ENCODE measurements around the gene AKIRIN2.
"Not testable (repeated sequence)": the region's sequence is repeated elsewhere in the genome, so short reads cannot be mapped to it uniquely, and the experiment has no call there.

Gene AKIRIN2

GRCh38 chr6:87697581-87698546 is 4.2 kb downstream of the AKIRIN2 start:
- no peak for TF ChIP-seq EZH2phosphoT487 (IDR thresholded peaks at IDR 0.05; ENCODE audit: borderline replicate concordance)
- H3K27me3 ChIP-seq (ENCODE audit: insufficient read depth, low read length, poor library complexity, severe bottlenecking), result peaks cover 12% of the 10 kb centered on the region
- H3K4me1 ChIP-seq (ENCODE audit: insufficient read depth, low read length, poor library complexity, severe bottlenecking), result peaks cover 46% of the 10 kb centered on the region
- H3K4me3 ChIP-seq (ENCODE audit: low read length, poor library complexity, severe bottlenecking), result peak overlapping the region; percentile 99
- H3F3A ChIP-seq (ENCODE audit: low read depth), result no peaks in the 10 kb centered on the region
- H3K9ac ChIP-seq (ENCODE audit: low read depth, low read length, poor library complexity, severe bottlenecking), result peak overlapping the region; percentile 98
- H2AFZ ChIP-seq (ENCODE audit: low read length), result no peak overlapping the region
- no peaks in the 10 kb centered on the region for H3K9me3 ChIP-seq (ENCODE audit: insufficient read depth, low read depth, low read length)
- H3K36me3 ChIP-seq (ENCODE audit: insufficient read depth, low read length), result no peaks in the 10 kb centered on the region; the same call in 1 of the 2 replicates
- H3K79me2 ChIP-seq (ENCODE audit: insufficient read depth, low read length), result peaks cover 91% of the 10 kb centered on the region
- peaks cover 80% of the 10 kb centered on the region for H4K20me1 ChIP-seq (ENCODE audit: insufficient read depth, low read length, poor library complexity, severe bottlenecking)
- H3K4me2 ChIP-seq (ENCODE audit: low read depth, low read length, poor library complexity, severe bottlenecking), result peak overlapping the region; percentile 94
- no peaks in the 10 kb centered on the region for H3K9me2 ChIP-seq (replicated peaks; ENCODE audit: low read depth, low read length)

DNA sequence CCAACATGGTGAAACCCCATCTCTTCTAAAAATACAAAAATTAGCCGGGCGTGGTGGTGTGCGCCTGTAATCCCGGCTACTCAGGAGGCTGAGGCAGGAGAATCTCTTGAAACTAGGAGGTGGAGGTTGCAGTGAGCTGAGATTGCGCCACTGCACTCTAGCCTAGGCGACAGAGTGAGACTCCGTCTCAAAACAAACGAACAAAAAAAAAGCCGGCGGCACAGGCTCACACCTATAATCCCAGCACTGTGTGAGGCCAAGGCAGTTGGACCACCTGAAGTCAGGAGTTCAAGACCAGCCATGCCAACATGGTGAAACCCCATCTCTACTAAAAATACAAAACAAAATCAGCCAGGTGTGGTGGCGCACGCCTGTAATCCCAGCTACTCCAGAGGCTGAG is 5.2 kb downstream of the AKIRIN2 start:
- H2AFZ ChIP-seq (ENCODE audit: low read length); H3K27me3 ChIP-seq (ENCODE audit: insufficient read depth, low read length, poor library complexity, severe bottlenecking); H3K9me3 ChIP-seq (ENCODE audit: insufficient read depth, low read depth, low read length); H3K9me2 ChIP-seq (replicated peaks; ENCODE audit: low read depth, low read length); H3F3A ChIP-seq (ENCODE audit: low read depth); H3K36me3 ChIP-seq (ENCODE audit: insufficient read depth, low read length); H3K9ac ChIP-seq (ENCODE audit: low read depth, low read length, poor library complexity, severe bottlenecking): not testable (repeated sequence)
- peaks cover 88% of the 10 kb centered on the region for H4K20me1 ChIP-seq (ENCODE audit: insufficient read depth, low read length, poor library complexity, severe bottlenecking)
- peaks cover 100% of the 10 kb centered on the region for H3K79me2 ChIP-seq (ENCODE audit: insufficient read depth, low read length)
- peak overlapping the region; percentile 99 for H3K4me3 ChIP-seq (ENCODE audit: low read length, poor library complexity, severe bottlenecking)
- peaks cover 46% of the 10 kb centered on the region for H3K4me1 ChIP-seq (ENCODE audit: insufficient read depth, low read length, poor library complexity, severe bottlenecking)
- peak overlapping the region; percentile 94 for H3K4me2 ChIP-seq (ENCODE audit: low read depth, low read length, poor library complexity, severe bottlenecking)

- Histone ChIP-seq H3K4me3 (ENCODE audit: low read length, poor library complexity, severe bottlenecking) (no peak overlapping the region), H4K20me1 (ENCODE audit: insufficient read depth, low read length, poor library complexity, severe bottlenecking) (peaks cover 85% of the 10 kb centered on the region), H3K9me2 (replicated peaks; ENCODE audit: low read depth, low read length) (no peaks in the 10 kb centered on the region), H2AFZ (ENCODE audit: low read length) (no peak overlapping the region), H3F3A (ENCODE audit: low read depth) (no peaks in the 10 kb centered on the region), H3K27me3 (ENCODE audit: insufficient read depth, low read length, poor library complexity, severe bottlenecking) (no peaks in the 10 kb centered on the region), H3K9ac (ENCODE audit: low read depth, low read length, poor library complexity, severe bottlenecking) (no peak overlapping the region), H3K4me2 (ENCODE audit: low read depth, low read length, poor library complexity, severe bottlenecking) (peak overlapping the region; percentile 32), H3K79me2 (ENCODE audit: insufficient read depth, low read length) (peaks cover 100% of the 10 kb centered on the region), H3K36me3 (ENCODE audit: insufficient read depth, low read length) (0 out of 2 replicates have a peak, but pooled peaks cover 3% of the 10 kb centered on the region), H3K4me1 (ENCODE audit: insufficient read depth, low read length, poor library complexity, severe bottlenecking) (peaks cover 24% of the 10 kb centered on the region), H3K9me3 (ENCODE audit: insufficient read depth, low read depth, low read length) (no peaks in the 10 kb centered on the region)
- no peak for TF ChIP-seq CTCF (conservative IDR thresholded peaks at IDR 0.05; ENCODE audit: low read length)
- no peak for TF ChIP-seq EZH2phosphoT487 (IDR thresholded peaks at IDR 0.05; ENCODE audit: borderline replicate concordance)
Measured at GRCh38 chr6:87692086-87692485, 9.9 kb downstream of the AKIRIN2 start.

GRCh38 chr6:87690441-87690840 is 11.6 kb downstream of the AKIRIN2 start:
- Histone ChIP-seq H3K9ac (ENCODE audit: low read depth, low read length, poor library complexity, severe bottlenecking) (no peak overlapping the region), H3K27me3 (ENCODE audit: insufficient read depth, low read length, poor library complexity, severe bottlenecking) (no peaks in the 10 kb centered on the region), H3K4me3 (ENCODE audit: low read length, poor library complexity, severe bottlenecking) (no peak overlapping the region), H3K79me2 (ENCODE audit: insufficient read depth, low read length) (peaks cover 100% of the 10 kb centered on the region), H3K4me1 (ENCODE audit: insufficient read depth, low read length, poor library complexity, severe bottlenecking) (peaks cover 21% of the 10 kb centered on the region), H3F3A (ENCODE audit: low read depth) (no peaks in the 10 kb centered on the region), H3K9me3 (ENCODE audit: insufficient read depth, low read depth, low read length) (no peaks in the 10 kb centered on the region), H3K36me3 (ENCODE audit: insufficient read depth, low read length) (0 out of 2 replicates have a peak, but pooled peaks cover 3% of the 10 kb centered on the region), H3K4me2 (ENCODE audit: low read depth, low read length, poor library complexity, severe bottlenecking) (no peak overlapping the region), H4K20me1 (ENCODE audit: insufficient read depth, low read length, poor library complexity, severe bottlenecking) (peaks cover 88% of the 10 kb centered on the region), H3K9me2 (replicated peaks; ENCODE audit: low read depth, low read length) (no peaks in the 10 kb centered on the region), H2AFZ (ENCODE audit: low read length) (no peak overlapping the region)
- TF ChIP-seq CTCF (conservative IDR thresholded peaks at IDR 0.05; ENCODE audit: low read length), result no peak
- no peak for TF ChIP-seq EZH2phosphoT487 (IDR thresholded peaks at IDR 0.05; ENCODE audit: borderline replicate concordance)

DNA sequence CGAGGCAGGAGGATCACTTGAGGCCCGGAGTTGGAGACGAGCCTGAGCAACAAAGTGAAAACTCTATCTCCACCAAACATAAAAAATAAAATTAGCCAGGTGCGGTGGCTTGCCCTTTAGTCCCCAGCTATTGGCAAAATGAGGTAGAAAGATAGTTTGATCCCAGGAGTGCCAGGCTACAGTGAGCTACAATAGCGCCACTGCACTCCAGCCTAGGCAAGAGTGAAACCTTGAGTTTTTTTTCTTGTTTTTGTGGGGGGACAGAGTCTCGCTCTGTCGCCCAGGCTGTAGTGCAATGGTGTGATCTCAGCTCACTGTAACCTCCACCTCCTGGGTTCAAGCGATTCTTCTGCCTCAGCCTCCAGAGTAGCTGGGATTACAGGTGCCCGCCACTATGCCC is 14.1 kb downstream of the AKIRIN2 start:
- not testable (repeated sequence) for H3K9ac ChIP-seq (ENCODE audit: low read depth, low read length, poor library complexity, severe bottlenecking); H3K36me3 ChIP-seq (ENCODE audit: insufficient read depth, low read length); H3K9me3 ChIP-seq (ENCODE audit: insufficient read depth, low read depth, low read length); H3K4me2 ChIP-seq (ENCODE audit: low read depth, low read length, poor library complexity, severe bottlenecking); H3K9me2 ChIP-seq (replicated peaks; ENCODE audit: low read depth, low read length); H2AFZ ChIP-seq (ENCODE audit: low read length); H3K4me3 ChIP-seq (ENCODE audit: low read length, poor library complexity, severe bottlenecking); H3K27me3 ChIP-seq (ENCODE audit: insufficient read depth, low read length, poor library complexity, severe bottlenecking); H3F3A ChIP-seq (ENCODE audit: low read depth); H3K4me1 ChIP-seq (ENCODE audit: insufficient read depth, low read length, poor library complexity, severe bottlenecking)
- H4K20me1 ChIP-seq (ENCODE audit: insufficient read depth, low read length, poor library complexity, severe bottlenecking), result peaks cover 89% of the 10 kb centered on the region
- peaks cover 100% of the 10 kb centered on the region for H3K79me2 ChIP-seq (ENCODE audit: insufficient read depth, low read length)

Measured in Loucy (cell line).